HFFc6 (cell line): ENCODE data around the gene DNAJB13. TPM values are rescaled to one million over a fixed set of nuclear protein-coding genes. Genes with fewer than 3 reads are reported as not detected.

Experiments
- DNase-seq: peaks from one replicate; pipeline ENCODE4 v3.0.0-alpha.2; 2018
- H3K27ac Mint-ChIP-seq: 2 replicates; pipeline ENCODE4 v1.8.0; 2020; ENCODE audit warnings: mild to moderate bottlenecking, mixed read lengths
- H3K27me3 Mint-ChIP-seq: 2 replicates; pipeline ENCODE4 v1.8.0; 2021; ENCODE audit warnings: mild to moderate bottlenecking, moderate library complexity, mixed read lengths; ENCODE audit not compliant: insufficient read depth
- H3K36me3 Mint-ChIP-seq: 2 replicates; pipeline ENCODE4 v1.8.0; 2021; ENCODE audit warnings: low read depth, mixed read lengths
- H3K4me1 Mint-ChIP-seq: 2 replicates; pipeline ENCODE4 v1.8.0; 2020; ENCODE audit warnings: low read depth, mixed read lengths
- H3K4me3 Mint-ChIP-seq: 2 replicates; pipeline ENCODE4 v1.8.0; 2020; ENCODE audit warnings: mild to moderate bottlenecking, moderate library complexity, mixed read lengths
- H3K9me3 Mint-ChIP-seq: 2 replicates; pipeline ENCODE4 v1.8.0; 2020; ENCODE audit warnings: mild to moderate bottlenecking, mixed read lengths
- total RNA-seq, 6 experiments: library from RNA; stranded (reverse); fragmentation: NEBNext Ultra II Directional; extraction: Animal tissue kit (Norgen Biotek cat#: 25700); gene quantifications; 2 replicates in 1 of 6; 3 replicates in 5 of 6; pipeline ENCODE4 v1.2.3, GENCODE V29; 2021
- TF ChIP-seq, protein P1 (sequence below): fragments of 200-600 bp; sonication (generic); IDR thresholded peaks from 2 replicates; pipeline ENCODE4 v1.5.0; 2021; ENCODE audit warnings: antibody characterized with exemption, mild to moderate bottlenecking

Gene DNAJB13
- total RNA-seq, 6 experiments from 2014 or later, result 0.11 to 0.25 (median 0.17) TPM; not detected in 2

DNA sequence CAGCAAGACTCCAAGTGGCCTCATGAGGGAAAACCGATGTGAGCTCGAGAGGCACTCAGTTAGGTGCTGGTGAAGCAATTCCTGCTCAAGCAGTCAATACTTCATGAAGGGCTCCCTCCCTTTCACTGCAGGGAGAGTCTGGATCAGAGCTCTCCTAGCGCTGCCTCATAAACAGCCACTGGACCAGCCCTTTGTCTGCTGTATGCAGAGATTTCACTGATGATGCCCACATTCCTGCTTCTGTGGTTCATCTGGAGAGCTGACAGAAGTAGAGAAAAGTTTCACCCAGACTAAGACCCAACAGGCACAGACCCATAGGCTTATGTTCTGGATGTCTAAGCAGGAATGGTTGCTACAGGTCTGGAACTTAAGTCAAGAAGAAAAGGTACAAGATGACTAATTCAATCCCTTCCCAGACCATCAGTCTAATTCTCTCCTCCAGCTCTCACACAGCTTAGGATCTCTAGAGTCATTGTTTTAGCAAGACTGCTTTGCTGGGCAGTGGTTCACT, 27.8 kb downstream of the DNAJB13 start:
- peaks cover 8% of the 10 kb centered on the region for H3K27me3 Mint-ChIP-seq
- no peaks in the 10 kb centered on the region for H3K9me3 Mint-ChIP-seq
- H3K27ac Mint-ChIP-seq, result no peak overlapping the region
- H3K4me1 Mint-ChIP-seq, result peaks cover 47% of the 10 kb centered on the region
- no peaks in the 10 kb centered on the region; the same call in 1 of the 2 replicates for H3K36me3 Mint-ChIP-seq
- H3K4me3 Mint-ChIP-seq, result no peak overlapping the region
- DNase-seq, result peak; percentile 35
- TF ChIP-seq, protein P1, sequence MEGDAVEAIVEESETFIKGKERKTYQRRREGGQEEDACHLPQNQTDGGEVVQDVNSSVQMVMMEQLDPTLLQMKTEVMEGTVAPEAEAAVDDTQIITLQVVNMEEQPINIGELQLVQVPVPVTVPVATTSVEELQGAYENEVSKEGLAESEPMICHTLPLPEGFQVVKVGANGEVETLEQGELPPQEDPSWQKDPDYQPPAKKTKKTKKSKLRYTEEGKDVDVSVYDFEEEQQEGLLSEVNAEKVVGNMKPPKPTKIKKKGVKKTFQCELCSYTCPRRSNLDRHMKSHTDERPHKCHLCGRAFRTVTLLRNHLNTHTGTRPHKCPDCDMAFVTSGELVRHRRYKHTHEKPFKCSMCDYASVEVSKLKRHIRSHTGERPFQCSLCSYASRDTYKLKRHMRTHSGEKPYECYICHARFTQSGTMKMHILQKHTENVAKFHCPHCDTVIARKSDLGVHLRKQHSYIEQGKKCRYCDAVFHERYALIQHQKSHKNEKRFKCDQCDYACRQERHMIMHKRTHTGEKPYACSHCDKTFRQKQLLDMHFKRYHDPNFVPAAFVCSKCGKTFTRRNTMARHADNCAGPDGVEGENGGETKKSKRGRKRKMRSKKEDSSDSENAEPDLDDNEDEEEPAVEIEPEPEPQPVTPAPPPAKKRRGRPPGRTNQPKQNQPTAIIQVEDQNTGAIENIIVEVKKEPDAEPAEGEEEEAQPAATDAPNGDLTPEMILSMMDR, result no peak

DNA sequence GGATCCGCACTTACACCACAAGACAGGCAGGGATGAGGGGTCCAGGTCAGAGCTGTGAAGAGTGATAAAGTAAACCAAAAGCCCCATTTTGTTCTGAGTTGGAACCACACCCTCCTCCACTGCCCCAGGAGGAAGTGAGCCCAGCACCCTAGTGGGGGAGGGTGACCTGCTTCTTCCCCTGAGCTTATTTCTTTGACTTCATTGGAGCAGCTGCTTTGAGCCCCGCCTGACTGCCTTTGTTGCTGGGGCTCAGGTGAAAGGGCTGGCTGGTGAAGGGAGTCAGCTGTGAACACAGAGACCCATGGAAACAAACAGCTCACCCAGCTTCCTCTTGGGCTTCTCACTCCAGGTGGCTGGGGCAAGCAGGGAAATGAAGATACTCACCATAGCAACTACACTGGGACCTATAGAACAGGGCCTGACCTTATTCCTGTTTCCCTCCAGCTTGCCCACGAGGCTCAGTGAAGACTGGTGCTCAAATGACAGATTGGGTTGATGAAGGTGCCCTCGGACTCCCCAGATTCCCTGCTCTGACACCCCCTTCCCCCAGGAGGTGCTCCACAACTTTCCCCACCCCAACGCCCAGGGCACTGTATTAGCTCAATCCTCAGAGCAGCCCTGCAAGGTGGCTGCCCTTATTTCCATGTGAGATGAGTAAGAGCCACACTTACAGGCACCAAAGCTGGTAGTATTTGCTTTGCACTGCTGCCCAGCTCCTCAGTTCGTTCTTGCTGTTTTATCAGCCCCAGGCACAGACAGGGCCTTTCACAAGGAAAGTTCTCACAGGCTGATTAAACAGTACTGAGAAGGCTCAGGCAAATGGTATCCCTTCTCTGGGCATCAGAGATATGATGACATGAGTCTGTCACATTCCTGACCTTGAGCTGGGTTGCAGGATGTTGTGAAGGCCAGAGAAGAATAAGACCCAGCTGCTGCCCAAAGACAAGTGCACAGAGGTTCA, 29.5 kb downstream of the DNAJB13 start:
- H3K27me3 Mint-ChIP-seq, result peaks cover 8% of the 10 kb centered on the region
- H3K4me1 Mint-ChIP-seq, result peaks cover 46% of the 10 kb centered on the region
- TF ChIP-seq, protein P1, result no peak
- no peak for DNase-seq
- no peak overlapping the region for H3K27ac Mint-ChIP-seq
- no peaks in the 10 kb centered on the region; the same call in 1 of the 2 replicates for H3K36me3 Mint-ChIP-seq
- H3K9me3 Mint-ChIP-seq, result no peaks in the 10 kb centered on the region
- no peak overlapping the region for H3K4me3 Mint-ChIP-seq

DNA sequence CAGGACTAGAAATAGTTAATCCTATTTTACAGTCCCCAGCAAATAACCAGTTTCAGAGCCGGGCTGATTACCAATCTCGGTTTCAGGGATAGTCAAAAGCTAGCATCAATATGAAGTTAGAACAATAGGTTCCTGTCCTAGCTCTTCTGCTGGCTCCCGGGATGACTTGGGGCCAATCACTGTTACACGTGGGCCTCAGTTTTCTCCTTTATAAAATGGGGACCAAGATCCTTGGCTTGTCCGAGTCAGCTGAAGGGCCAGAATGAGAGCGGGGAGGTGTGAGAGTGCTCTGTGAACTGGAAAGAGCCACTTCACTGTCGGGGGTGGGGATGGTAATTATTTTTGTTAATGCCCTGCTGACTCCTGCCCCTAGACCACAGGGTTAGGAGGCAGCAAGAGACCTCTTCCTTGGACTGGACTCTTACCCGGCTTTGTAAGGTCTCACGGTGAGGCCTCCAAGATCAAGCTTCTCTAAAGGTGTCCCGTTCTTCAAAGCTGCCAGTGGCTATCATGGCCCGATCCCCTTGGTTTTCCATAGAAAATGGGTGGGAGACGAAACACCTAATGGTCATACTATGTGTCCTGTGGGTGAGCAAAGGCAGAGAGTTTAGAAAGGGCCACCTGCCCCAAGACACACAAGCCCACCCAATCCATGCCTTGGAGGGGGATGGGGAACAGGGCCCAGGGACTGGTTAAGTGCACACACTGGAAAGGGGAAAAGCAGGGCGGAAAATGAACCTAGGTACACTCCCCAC, 30.4 kb downstream of the DNAJB13 start:
- DNase-seq, result no peak
- no peak overlapping the region for H3K27ac Mint-ChIP-seq
- peak overlapping the region; percentile 92; the same call in 1 of the 2 replicates for H3K4me3 Mint-ChIP-seq
- H3K9me3 Mint-ChIP-seq, result no peaks in the 10 kb centered on the region
- peaks cover 46% of the 10 kb centered on the region for H3K4me1 Mint-ChIP-seq
- TF ChIP-seq, protein P1, result no peak
- peaks cover 8% of the 10 kb centered on the region for H3K27me3 Mint-ChIP-seq
- H3K36me3 Mint-ChIP-seq, result no peaks in the 10 kb centered on the region; the same call in 1 of the 2 replicates

DNA sequence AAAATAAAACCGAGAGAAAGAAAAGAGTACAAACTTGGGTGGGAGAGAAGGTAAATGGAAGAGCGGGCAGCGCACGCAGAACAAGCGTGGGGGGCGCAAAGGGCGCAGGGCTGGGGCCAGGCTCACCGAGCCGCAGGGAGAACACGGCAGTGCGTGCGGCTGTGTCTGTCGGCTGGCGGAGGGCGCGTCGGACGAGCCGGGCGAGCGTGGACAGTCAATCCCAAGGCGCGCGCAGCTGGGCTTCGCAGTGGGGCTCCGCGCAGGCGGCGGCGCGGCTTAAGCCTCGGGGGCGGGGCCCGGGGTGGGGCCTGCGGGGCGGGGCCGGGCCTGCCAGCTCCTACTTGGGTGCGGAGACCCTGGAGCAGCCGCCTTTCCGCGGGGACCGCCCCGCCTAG, 31.8 kb downstream of the DNAJB13 start, which contains the start of gene UCP2:
UCP2 (minus strand) TSS at position 249 of the 395 bp plus-strand sequence. CDS start 4,465 bp downstream, outside the sequence.
- peaks cover 7% of the 10 kb centered on the region for H3K27me3 Mint-ChIP-seq
- H3K9me3 Mint-ChIP-seq, result no peaks in the 10 kb centered on the region
- H3K4me1 Mint-ChIP-seq, result peaks cover 46% of the 10 kb centered on the region
- peak within 1 kb of the TSS; percentile 93 for H3K27ac Mint-ChIP-seq
- peak within 1 kb of the TSS; percentile 92 for H3K4me3 Mint-ChIP-seq
- peak; percentile 64 for DNase-seq
- TF ChIP-seq, protein P1, result no peak
- H3K36me3 Mint-ChIP-seq, result no peaks in the 10 kb centered on the region; the same call in 1 of the 2 replicates

DNA sequence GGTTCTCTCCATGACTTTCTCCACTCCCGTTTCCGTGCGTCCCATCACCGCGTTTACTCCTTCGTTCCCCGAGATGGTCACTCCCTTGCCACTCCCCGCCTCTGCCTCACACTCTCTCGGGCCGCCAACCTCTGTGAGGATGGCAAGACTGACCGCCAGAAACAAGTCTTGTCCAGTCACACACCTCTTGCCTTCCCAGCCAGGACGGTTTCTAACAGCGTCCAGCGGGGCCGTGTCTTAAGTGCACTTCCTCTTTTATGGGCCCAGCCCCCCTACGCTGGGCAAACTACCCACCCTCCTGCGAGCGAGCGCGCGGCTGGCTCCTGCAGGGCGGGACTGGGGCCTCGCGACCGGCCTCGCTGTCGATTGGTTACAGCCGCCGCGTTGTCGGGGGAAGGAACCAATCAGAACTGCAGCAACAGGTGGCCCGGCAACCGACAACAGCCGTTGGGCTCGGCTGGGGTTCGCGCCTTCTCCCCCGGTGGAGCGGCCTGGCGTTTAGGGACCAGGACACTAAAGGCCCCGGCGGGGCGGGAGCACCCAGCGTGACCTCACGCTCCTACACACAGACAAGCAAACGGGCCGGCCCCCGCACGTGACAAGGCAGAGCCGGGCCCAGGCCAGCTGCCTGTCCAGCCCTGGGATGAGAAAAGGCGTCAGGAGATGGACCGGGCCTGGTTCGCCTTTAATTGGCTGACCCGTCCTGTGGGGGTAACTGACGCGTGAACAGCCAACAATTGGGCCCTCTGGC, 32.3 kb downstream of the DNAJB13 start:
- H3K9me3 Mint-ChIP-seq, result no peaks in the 10 kb centered on the region
- H3K27me3 Mint-ChIP-seq, result peaks cover 7% of the 10 kb centered on the region
- H3K4me3 Mint-ChIP-seq, result peak overlapping the region; percentile 92
- H3K27ac Mint-ChIP-seq, result peak overlapping the region; percentile 93
- peak; percentile 77 for DNase-seq
- H3K36me3 Mint-ChIP-seq, result no peaks in the 10 kb centered on the region; the same call in 1 of the 2 replicates
- H3K4me1 Mint-ChIP-seq, result peaks cover 46% of the 10 kb centered on the region
- TF ChIP-seq, protein P1, result no peak
